AG04449 (cell line): ENCODE data around the gene ARHGEF11.

ENCODE experiments used
- CTCF ChIA-PET: fragments of 350-600 bp; formaldehyde crosslinking; extraction: SDS; loops from one replicate; lab custom pipeline; 2021; ENCODE audit warnings: antibody characterized with exemption; lab: Yijun Ruan, JAX
- POLR2A ChIA-PET: fragments of 400-600, 350-600 bp; formaldehyde crosslinking; extraction: SDS; loops from one replicate; lab custom pipeline; 2020; ENCODE audit warnings: antibody characterized with exemption, inconsistent platforms; lab: Yijun Ruan, JAX
- DNase-seq: peaks from one replicate; pipeline ENCODE4 v3.0.0-alpha.2; 2010; ENCODE audit warnings: low read depth, low spot score
- H3K4me3 ChIP-seq: 2 replicates; pipeline ENCODE4 v1.5.1; 2011; ENCODE audit warnings: low read depth, mild to moderate bottlenecking, control low read depth, low read length
- TF ChIP-seq, protein P1 (sequence below): IDR thresholded peaks from one replicate; pipeline ENCODE4 v1.5.1; 2011; ENCODE audit warnings: mild to moderate bottlenecking, moderate library complexity, low read length, control low read depth, inconsistent platforms; ENCODE audit not compliant: insufficient read depth; ENCODE audit errors: missing control alignments

Gene ARHGEF11

GRCh38 chr1:157019457-157019856 lies 26.1 kb downstream of the ARHGEF11 start:
- H3K4me3 ChIP-seq, result no peak overlapping the region
- ChIA-PET POLR2A (interaction anchor here (0.7 kb wide), 1 partner anchor 64 kb away, joined by 4 read pairs; no protein-coding TSS in a partner anchor), CTCF (no interaction called here)
- TF ChIP-seq, protein P1, sequence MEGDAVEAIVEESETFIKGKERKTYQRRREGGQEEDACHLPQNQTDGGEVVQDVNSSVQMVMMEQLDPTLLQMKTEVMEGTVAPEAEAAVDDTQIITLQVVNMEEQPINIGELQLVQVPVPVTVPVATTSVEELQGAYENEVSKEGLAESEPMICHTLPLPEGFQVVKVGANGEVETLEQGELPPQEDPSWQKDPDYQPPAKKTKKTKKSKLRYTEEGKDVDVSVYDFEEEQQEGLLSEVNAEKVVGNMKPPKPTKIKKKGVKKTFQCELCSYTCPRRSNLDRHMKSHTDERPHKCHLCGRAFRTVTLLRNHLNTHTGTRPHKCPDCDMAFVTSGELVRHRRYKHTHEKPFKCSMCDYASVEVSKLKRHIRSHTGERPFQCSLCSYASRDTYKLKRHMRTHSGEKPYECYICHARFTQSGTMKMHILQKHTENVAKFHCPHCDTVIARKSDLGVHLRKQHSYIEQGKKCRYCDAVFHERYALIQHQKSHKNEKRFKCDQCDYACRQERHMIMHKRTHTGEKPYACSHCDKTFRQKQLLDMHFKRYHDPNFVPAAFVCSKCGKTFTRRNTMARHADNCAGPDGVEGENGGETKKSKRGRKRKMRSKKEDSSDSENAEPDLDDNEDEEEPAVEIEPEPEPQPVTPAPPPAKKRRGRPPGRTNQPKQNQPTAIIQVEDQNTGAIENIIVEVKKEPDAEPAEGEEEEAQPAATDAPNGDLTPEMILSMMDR, result no peak
- DNase-seq, result no peak

- CTCF ChIA-PET, result no interaction called here
- POLR2A ChIA-PET, result no interaction called here
- H3K4me3 ChIP-seq, result no peak overlapping the region
- TF ChIP-seq, protein P1, result no peak
- DNase-seq, result no peak
Measured at GRCh38 chr1:157011845-157012244, 33.7 kb downstream of the ARHGEF11 start.

DNA sequence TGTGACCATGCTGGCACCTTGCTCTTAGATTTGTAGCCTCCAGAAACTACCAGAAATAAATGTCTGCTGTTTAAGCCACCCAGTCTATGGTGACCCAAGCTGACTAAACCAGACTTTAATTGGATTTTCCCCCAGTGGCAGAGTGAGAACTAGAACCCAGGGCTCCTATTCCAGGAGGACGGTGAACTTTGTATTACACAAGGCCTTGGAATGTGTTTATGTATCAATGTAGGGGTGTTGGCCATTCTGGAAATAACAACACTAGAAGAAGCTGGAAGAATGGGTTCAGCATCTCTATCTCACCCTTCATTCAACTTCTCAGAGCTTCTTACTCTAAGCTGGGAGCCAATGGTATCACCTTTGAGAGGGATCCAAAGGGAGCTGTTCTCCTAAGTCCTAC lies 37.0 kb downstream of the ARHGEF11 start:
- CTCF ChIA-PET, result interaction anchor here (1.1 kb wide), 1 partner anchor 82 kb away, joined by 3 read pairs; no protein-coding TSS in a partner anchor
- POLR2A ChIA-PET, result no interaction called here
- TF ChIP-seq, protein P1, result no peak
- no peak overlapping the region for H3K4me3 ChIP-seq
- no peak for DNase-seq

- no peak overlapping the region for H3K4me3 ChIP-seq
- DNase-seq, result no peak
- ChIA-PET POLR2A (no interaction called here), CTCF (no interaction called here)
- TF ChIP-seq, protein P1, result no peak
Measured at GRCh38 chr1:157007306-157007705, 38.2 kb downstream of the ARHGEF11 start.

DNA sequence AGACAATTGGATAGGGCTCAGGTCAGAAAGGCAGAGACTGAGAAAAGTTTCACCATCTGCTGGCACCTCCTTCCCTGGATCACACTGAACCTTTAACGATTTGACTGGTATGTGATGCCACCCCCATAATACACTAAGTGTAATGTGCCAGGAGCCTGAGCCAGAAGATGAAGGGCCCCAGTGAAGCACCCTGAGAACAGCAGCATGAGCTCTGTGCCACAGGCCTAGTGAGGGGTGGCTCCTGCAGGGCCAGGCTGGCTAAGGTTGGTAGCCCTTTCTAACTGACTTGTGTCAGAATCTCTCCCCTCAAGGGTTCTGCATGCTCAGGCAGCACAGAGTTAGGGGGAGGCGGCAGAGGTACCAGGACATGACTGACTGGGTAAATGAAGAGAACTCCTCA lies 38.9 kb downstream of the ARHGEF11 start:
- TF ChIP-seq, protein P1, result no peak
- POLR2A ChIA-PET, result no interaction called here
- CTCF ChIA-PET, result no interaction called here
- H3K4me3 ChIP-seq, result no peak overlapping the region
- DNase-seq, result no peak

- CTCF ChIA-PET, result no interaction called here
- no peak for DNase-seq
- POLR2A ChIA-PET, result no interaction called here
Measured at GRCh38 chr1:157005965-157006364, 39.6 kb downstream of the ARHGEF11 start.

More at GRCh38 chr1:157005965-157006364, 39.6 kb downstream of the ARHGEF11 start:
- H3K4me3 ChIP-seq, result no peak overlapping the region
- TF ChIP-seq, protein P1, result no peak
